KMS-11 (cell line): ENCODE measurements around the gene SLC22A3.

Experiments
- H2AFZ ChIP-seq: fragments of 200-600 bp; sonication (generic); 2 replicates; pipeline ENCODE4 v1.6.1; 2016; ENCODE audit warnings: antibody characterized with exemption, mixed run types, low read depth
- H3K27ac ChIP-seq: fragments of 200-600 bp; sonication (generic); 2 replicates; pipeline ENCODE4 v1.6.1; 2016; ENCODE audit warnings: mild to moderate bottlenecking, mixed run types
- H3K27me3 ChIP-seq: fragments of 200-600 bp; sonication (generic); 2 replicates; pipeline ENCODE4 v1.6.1; 2017; ENCODE audit warnings: mild to moderate bottlenecking, low read depth, mixed run types, moderate library complexity; ENCODE audit not compliant: insufficient read depth
- H3K36me3 ChIP-seq: fragments of 200-600 bp; sonication (generic); 2 replicates; pipeline ENCODE4 v1.6.1; 2017; ENCODE audit warnings: mild to moderate bottlenecking, mixed run types; ENCODE audit not compliant: insufficient read depth
- H3K4me1 ChIP-seq: fragments of 200-600 bp; sonication (generic); 2 replicates; pipeline ENCODE4 v1.6.1; 2016; ENCODE audit warnings: mild to moderate bottlenecking, low read depth, mixed run types; ENCODE audit not compliant: poor library complexity, severe bottlenecking
- H3K4me2 ChIP-seq: fragments of 200-600 bp; sonication (generic); 2 replicates; pipeline ENCODE4 v1.7.0; 2016; ENCODE audit warnings: mild to moderate bottlenecking, mixed run types
- H3K4me3 ChIP-seq: fragments of 200-600 bp; sonication (generic); IDR thresholded peaks from 2 replicates; pipeline ENCODE4 v1.6.1; 2017; ENCODE audit warnings: low read depth, low read length, mixed read lengths; ENCODE audit not compliant: insufficient read depth
- H3K79me2 ChIP-seq: fragments of 200-600 bp; sonication (generic); 2 replicates; pipeline ENCODE4 v1.6.1; 2016; ENCODE audit warnings: low read depth, mixed run types; ENCODE audit not compliant: insufficient read depth
- H3K9ac ChIP-seq: fragments of 200-600 bp; sonication (generic); 2 replicates; pipeline ENCODE4 v1.6.1; 2016; ENCODE audit warnings: mild to moderate bottlenecking, mixed run types
- H4K20me1 ChIP-seq: fragments of 200-600 bp; sonication (generic); 2 replicates; pipeline ENCODE4 v1.6.1; 2016; ENCODE audit warnings: mild to moderate bottlenecking, mixed run types; ENCODE audit not compliant: insufficient read depth
- CTCF ChIP-seq: fragments of 200-600 bp; sonication (generic); conservative IDR thresholded peaks from 2 replicates; pipeline ENCODE4 v1.6.1; 2017; ENCODE audit warnings: low read depth, mild to moderate bottlenecking, antibody characterized with exemption, low read length, moderate library complexity, mixed read lengths

The SLC22A3 gene

GRCh38 chr6:160438481-160438880 is 90.3 kb downstream of the SLC22A3 start:
- Histone ChIP-seq H2AFZ (no peak overlapping the region), H3K9ac (no peak overlapping the region), H3K4me2 (no peak overlapping the region), H4K20me1 (no peaks in the 10 kb centered on the region), H3K27me3 (no peaks in the 10 kb centered on the region), H3K4me3 (no peak overlapping the region), H3K79me2 (no peaks in the 10 kb centered on the region), H3K27ac (no peak overlapping the region), H3K36me3 (no peaks in the 10 kb centered on the region), H3K4me1 (no peaks in the 10 kb centered on the region)
- TF ChIP-seq CTCF = no peak

GRCh38 chr6:160439751-160440150 is 91.6 kb downstream of the SLC22A3 start:
- H3K27ac ChIP-seq = no peak overlapping the region

GRCh38 chr6:160442151-160442550 is 94.0 kb downstream of the SLC22A3 start:
- H3K36me3 ChIP-seq = no peaks in the 10 kb centered on the region
- no peaks in the 10 kb centered on the region for H4K20me1 ChIP-seq
- H3K4me3 ChIP-seq = no peak overlapping the region
- H3K27me3 ChIP-seq = no peaks in the 10 kb centered on the region
- no peak overlapping the region for H3K27ac ChIP-seq
- no peak overlapping the region for H2AFZ ChIP-seq
- no peak overlapping the region for H3K9ac ChIP-seq
- H3K4me2 ChIP-seq = no peak overlapping the region
- no peaks in the 10 kb centered on the region for H3K4me1 ChIP-seq
- TF ChIP-seq CTCF = no peak
- no peaks in the 10 kb centered on the region for H3K79me2 ChIP-seq

More at GRCh38 chr6:160439751-160440150, 91.6 kb downstream of the SLC22A3 start:
- TF ChIP-seq CTCF = no peak
- H3K9ac ChIP-seq = no peak overlapping the region
- H3K4me3 ChIP-seq = no peak overlapping the region
- H3K27me3 ChIP-seq = no peaks in the 10 kb centered on the region
- H3K4me2 ChIP-seq = no peak overlapping the region
- no peaks in the 10 kb centered on the region for H4K20me1 ChIP-seq
- no peaks in the 10 kb centered on the region for H3K79me2 ChIP-seq
- no peak overlapping the region for H2AFZ ChIP-seq
- H3K4me1 ChIP-seq = no peaks in the 10 kb centered on the region
- H3K36me3 ChIP-seq = no peaks in the 10 kb centered on the region

- H3K27ac ChIP-seq = no peak overlapping the region
- H3K36me3 ChIP-seq = no peaks in the 10 kb centered on the region
- no peak overlapping the region for H3K4me3 ChIP-seq
- TF ChIP-seq CTCF = no peak
- H2AFZ ChIP-seq = no peak overlapping the region
- no peak overlapping the region for H3K9ac ChIP-seq
- H3K4me2 ChIP-seq = no peak overlapping the region
- no peaks in the 10 kb centered on the region for H4K20me1 ChIP-seq
- H3K79me2 ChIP-seq = no peaks in the 10 kb centered on the region
- H3K27me3 ChIP-seq = no peaks in the 10 kb centered on the region
- no peaks in the 10 kb centered on the region for H3K4me1 ChIP-seq
Observed at GRCh38 chr6:160445130-160445529, 97.0 kb downstream of the SLC22A3 start.
